Endodermal cell (in vitro differentiated cells): ENCODE measurements around the gene FILIP1. TPM values are rescaled to one million over a fixed set of nuclear protein-coding genes. Genes with fewer than 3 reads are reported as not detected.

Experiments used
- DNase-seq: peaks from one replicate; pipeline ENCODE4 v3.0.0-alpha.2; 2017
- H3K27ac ChIP-seq: 2 replicates; pipeline ENCODE4 v1.5.1; 2013; ENCODE audit warnings: mild to moderate bottlenecking, low read depth, low read length, moderate library complexity
- H3K27me3 ChIP-seq: 2 replicates; pipeline ENCODE4 v1.6.1; 2013; ENCODE audit warnings: mild to moderate bottlenecking, low read length, moderate library complexity; ENCODE audit not compliant: insufficient read depth, control insufficient read depth, poor library complexity, severe bottlenecking
- H3K36me3 ChIP-seq: 2 replicates; pipeline ENCODE4 v1.7.0; 2013; ENCODE audit warnings: mild to moderate bottlenecking, low read length, moderate library complexity; ENCODE audit not compliant: control insufficient read depth, insufficient read depth
- H3K4me1 ChIP-seq: one replicate; pipeline ENCODE4 v1.7.0; 2013; ENCODE audit warnings: low read length; ENCODE audit not compliant: control insufficient read depth, insufficient read depth
- H3K4me3 ChIP-seq: 2 replicates; pipeline ENCODE4 v1.5.1; 2013; ENCODE audit warnings: mild to moderate bottlenecking, low read length, moderate library complexity
- H3K9ac ChIP-seq: 2 replicates; pipeline ENCODE4 v1.6.1; 2013; ENCODE audit warnings: mild to moderate bottlenecking, low read length, moderate library complexity; ENCODE audit not compliant: poor library complexity, severe bottlenecking; ENCODE audit errors: extremely low read depth
- H3K9me3 ChIP-seq: 2 replicates; pipeline ENCODE4 v1.6.1; 2013; ENCODE audit warnings: mild to moderate bottlenecking, low read length, moderate library complexity; ENCODE audit not compliant: control insufficient read depth
- H3K27ac Mint-ChIP-seq: 2 replicates; pipeline ENCODE4 v1.8.0; 2020; ENCODE audit warnings: mixed read lengths
- H3K27me3 Mint-ChIP-seq: 2 replicates; pipeline ENCODE4 v1.8.0; 2021; ENCODE audit warnings: mild to moderate bottlenecking, mixed read lengths; ENCODE audit not compliant: insufficient read depth
- H3K36me3 Mint-ChIP-seq: 2 replicates; pipeline ENCODE4 v1.8.0; 2020; ENCODE audit warnings: low read depth, mixed read lengths
- H3K4me1 Mint-ChIP-seq: 2 replicates; pipeline ENCODE4 v1.8.0; 2020; ENCODE audit warnings: mixed read lengths
- H3K4me3 Mint-ChIP-seq: 2 replicates; pipeline ENCODE4 v1.8.0; 2020; ENCODE audit warnings: mild to moderate bottlenecking, moderate library complexity, mixed read lengths
- H3K9me3 Mint-ChIP-seq: 2 replicates; pipeline ENCODE4 v1.8.0; 2020; ENCODE audit warnings: mild to moderate bottlenecking, mixed read lengths
- CTCF ChIP-seq: fragments of 200-600 bp; sonication (generic); conservative IDR thresholded peaks from 2 replicates; pipeline ENCODE4 v1.5.0; 2021; ENCODE audit warnings: antibody characterized with exemption, mild to moderate bottlenecking
- WGBS, 2 experiments: methylation state at CpG; one replicate each; pipeline versions ENCODE4 v1.1.5 to v1.1.7; 2013; ENCODE audit warnings: missing lambda C conversion rate in 2 of 2, mixed read lengths in 1 of 2; ENCODE audit not compliant: insufficient coverage in 1 of 2, insufficient read length in 1 of 2; 5-methylcytosine and 5-hydroxymethylcytosine counted together
- total RNA-seq, 2 donors: library from RNA; stranded (reverse); fragmentation: NEBNext Ultra II Directional in 1 of 2; extraction: Animal tissue kit (Norgen Biotek cat#: 25700) in 1 of 2; gene quantifications; 2 replicates in 1 of 2; 3 replicates in 1 of 2; pipeline ENCODE4 v1.2.1, GENCODE V29; 2021

FILIP1 gene
- total RNA-seq, 2 donors from 2014 or later, result 0.35 TPM

- Histone ChIP-seq H3K27me3 (no peaks in the 10 kb centered on the region), H3K27ac (peak overlapping the region; percentile 69), H3K9ac (no peak overlapping the region), H3K36me3 (no peaks in the 10 kb centered on the region), H3K4me1 (no peaks in the 10 kb centered on the region), H3K9me3 (no peaks in the 10 kb centered on the region), H3K4me3 (no peak overlapping the region)
- no peak for DNase-seq
- H3K27me3 Mint-ChIP-seq, result no peaks in the 10 kb centered on the region
- TF ChIP-seq CTCF, result no peak
- 69 to 74% methylated on average over 4 to 7 of the region's 7 CpGs for whole genome bisulfite sequencing, 2 experiments
- H3K4me1 Mint-ChIP-seq, result peaks cover 10% of the 10 kb centered on the region
- no peak overlapping the region for H3K27ac Mint-ChIP-seq
- no peaks in the 10 kb centered on the region for H3K36me3 Mint-ChIP-seq
- H3K4me3 Mint-ChIP-seq, result no peak overlapping the region
- H3K9me3 Mint-ChIP-seq, result no peaks in the 10 kb centered on the region
Measured at GRCh38 chr6:75290136-75290945, 203.3 kb downstream of the FILIP1 start.

- WGBS, 2 experiments, result 80 to 100% methylated on average over 1 of the region's 1 CpG
- Histone ChIP-seq H3K27ac (no peak overlapping the region), H3K4me3 (no peak overlapping the region), H3K9ac (no peak overlapping the region), H3K9me3 (no peaks in the 10 kb centered on the region), H3K4me1 (no peaks in the 10 kb centered on the region), H3K27me3 (no peaks in the 10 kb centered on the region), H3K36me3 (no peaks in the 10 kb centered on the region)
- TF ChIP-seq CTCF, result no peak
- H3K36me3 Mint-ChIP-seq, result no peaks in the 10 kb centered on the region
- H3K27ac Mint-ChIP-seq, result no peak overlapping the region
- H3K9me3 Mint-ChIP-seq, result no peaks in the 10 kb centered on the region
- H3K27me3 Mint-ChIP-seq, result no peaks in the 10 kb centered on the region
- H3K4me1 Mint-ChIP-seq, result peaks cover 10% of the 10 kb centered on the region
- no peak for DNase-seq
- no peak overlapping the region for H3K4me3 Mint-ChIP-seq
Measured at GRCh38 chr6:75288023-75288422, 205.6 kb downstream of the FILIP1 start.

- no peak for TF ChIP-seq CTCF
- WGBS, 2 experiments, result 96 to 100% methylated on average over 1 of the region's 1 CpG
- no peaks in the 10 kb centered on the region for H3K36me3 ChIP-seq
- H3K4me1 Mint-ChIP-seq, result peaks cover 13% of the 10 kb centered on the region
- H3K4me3 Mint-ChIP-seq, result no peak overlapping the region
- H3K27me3 Mint-ChIP-seq, result no peaks in the 10 kb centered on the region
- H3K4me3 ChIP-seq, result no peak overlapping the region
- H3K9me3 Mint-ChIP-seq, result no peaks in the 10 kb centered on the region
- H3K27me3 ChIP-seq, result no peaks in the 10 kb centered on the region
- no peaks in the 10 kb centered on the region for H3K4me1 ChIP-seq
- DNase-seq, result no peak
- no peaks in the 10 kb centered on the region for H3K9me3 ChIP-seq
- no peak overlapping the region for H3K27ac Mint-ChIP-seq
- no peaks in the 10 kb centered on the region for H3K36me3 Mint-ChIP-seq
- H3K9ac ChIP-seq, result no peak overlapping the region
- H3K27ac ChIP-seq, result no peak overlapping the region
Measured at GRCh38 chr6:75287424-75287823, 206.2 kb downstream of the FILIP1 start.
